Fibroblast of villous mesenchyme (primary cell): ENCODE measurements around the gene PGBD2. TPM values are rescaled to one million over a fixed set of nuclear protein-coding genes. Genes with fewer than 3 reads are reported as not detected.
"Not testable (repeated sequence)": the region's sequence is repeated elsewhere in the genome, so short reads cannot be mapped to it uniquely, and the experiment has no call there.

Experiments
- DNase-seq: peaks from one replicate; pipeline ENCODE4 v3.0.0-alpha.2; 2010; ENCODE audit warnings: low read depth
- H3K4me3 ChIP-seq: 2 replicates; pipeline ENCODE4 v1.5.1; 2011; ENCODE audit warnings: low read depth, mild to moderate bottlenecking, low read length
- CTCF ChIP-seq: IDR thresholded peaks from 2 replicates; pipeline ENCODE4 v1.5.1; 2012; ENCODE audit warnings: low read depth, mild to moderate bottlenecking, low read length; ENCODE audit not compliant: insufficient read depth
- small RNA-seq: library from RNA; depleted of rRNA; stranded (forward); fragments of <200 nt; gene quantifications from one replicate; pipeline ENCODE3, GENCODE V24; 2012
- total RNA-seq: library from RNA; depleted of rRNA; stranded (reverse); fragments of >200 nt; gene quantifications from 2 replicates; pipeline ENCODE4 v1.2.3, GENCODE V29; 2012

Gene PGBD2
- total RNA-seq, 1 donor, result 7.8 TPM

GRCh38 chr1:248944134-248944999, 38.3 kb downstream of the PGBD2 start:
- not testable (repeated sequence) for DNase-seq
- H3K4me3 ChIP-seq, result peak overlapping the region; percentile 35
- peak; percentile 5 for TF ChIP-seq CTCF

GRCh38 chr1:248945000-248945423, 39.0 kb downstream of the PGBD2 start:
- not testable (repeated sequence) for DNase-seq
- peak overlapping the region; percentile 52 for H3K4me3 ChIP-seq

GRCh38 chr1:248945453-248945852, 39.4 kb downstream of the PGBD2 start:
- peak overlapping the region; percentile 52 for H3K4me3 ChIP-seq
- not testable (repeated sequence) for DNase-seq

- H3K4me3 ChIP-seq, DNase-seq: not testable (repeated sequence)
These were observed 39.9 kb downstream of the PGBD2 start for GRCh38 chr1:248945856-248946416.

Small RNA genes within 50 kb of the gene (small RNA-seq; reads per million reads assigned to genes)
- gene RNU6-1205P, result not detected

Other genes with a start within 250 kb of the PGBD2 start
- gene OR14I1, start 203.5 kb upstream of the PGBD2 start, total RNA-seq, result not detected in 2 replicates
- under 0.01 TPM in 1 of 2 replicates, not detected in the other for gene LYPD8, start 150.5 kb upstream of the PGBD2 start, total RNA-seq
- gene SH3BP5L, start 80.3 kb upstream of the PGBD2 start, total RNA-seq, result 26.1 and 28.9 TPM in 2 replicates
- gene ZNF672, start 68.0 kb upstream of the PGBD2 start, total RNA-seq, result 17.7 and 19.4 TPM in 2 replicates
- gene ZNF692, start 47.1 kb upstream of the PGBD2 start, total RNA-seq, result 10.6 and 22.0 TPM in 2 replicates